ENCODE measurements around the gene TCERG1.

DNA sequence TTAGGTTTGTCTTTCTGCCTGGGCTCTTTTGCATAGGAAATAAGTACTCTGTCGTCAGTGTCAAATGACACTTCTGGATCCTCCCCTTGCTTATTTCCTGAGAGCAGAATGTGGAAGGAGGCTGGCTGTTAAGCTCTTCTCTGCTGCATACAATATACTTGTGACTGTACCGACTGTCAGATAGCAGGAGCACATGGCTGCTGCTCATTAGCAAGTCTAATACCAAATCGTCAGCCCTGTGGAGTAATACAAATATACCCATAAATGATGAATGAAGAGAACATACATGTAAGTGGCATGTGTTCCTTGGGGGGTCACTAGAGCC, 69.0 kb downstream of the TCERG1 start, which contains the start of gene GPR151:
- TF ChIP-seq POLR2AphosphoS5 (IDR thresholded peaks at IDR 0.05), result no peak
- TF ChIP-seq, protein P1, sequence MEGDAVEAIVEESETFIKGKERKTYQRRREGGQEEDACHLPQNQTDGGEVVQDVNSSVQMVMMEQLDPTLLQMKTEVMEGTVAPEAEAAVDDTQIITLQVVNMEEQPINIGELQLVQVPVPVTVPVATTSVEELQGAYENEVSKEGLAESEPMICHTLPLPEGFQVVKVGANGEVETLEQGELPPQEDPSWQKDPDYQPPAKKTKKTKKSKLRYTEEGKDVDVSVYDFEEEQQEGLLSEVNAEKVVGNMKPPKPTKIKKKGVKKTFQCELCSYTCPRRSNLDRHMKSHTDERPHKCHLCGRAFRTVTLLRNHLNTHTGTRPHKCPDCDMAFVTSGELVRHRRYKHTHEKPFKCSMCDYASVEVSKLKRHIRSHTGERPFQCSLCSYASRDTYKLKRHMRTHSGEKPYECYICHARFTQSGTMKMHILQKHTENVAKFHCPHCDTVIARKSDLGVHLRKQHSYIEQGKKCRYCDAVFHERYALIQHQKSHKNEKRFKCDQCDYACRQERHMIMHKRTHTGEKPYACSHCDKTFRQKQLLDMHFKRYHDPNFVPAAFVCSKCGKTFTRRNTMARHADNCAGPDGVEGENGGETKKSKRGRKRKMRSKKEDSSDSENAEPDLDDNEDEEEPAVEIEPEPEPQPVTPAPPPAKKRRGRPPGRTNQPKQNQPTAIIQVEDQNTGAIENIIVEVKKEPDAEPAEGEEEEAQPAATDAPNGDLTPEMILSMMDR (IDR thresholded peaks at IDR 0.05), result no peak
- no peak for TF ChIP-seq POLR2A (IDR thresholded peaks at IDR 0.05)
